Right ventricle myocardium superior (tissue), 1 donor: ENCODE measurements around the gene ZNF83. TPM values are rescaled to one million over a fixed set of nuclear protein-coding genes. Genes with fewer than 3 reads are reported as not detected.
"Not testable (repeated sequence)": the region's sequence is repeated elsewhere in the genome, so short reads cannot be mapped to it uniquely, and the experiment has no call there.

Source experiments
- ATAC-seq: fragments of 200-7000 bp; cut with Tn5 transposase; one replicate; pipeline ENCODE4 v1.9.1; 2020; ENCODE audit warnings: mild to moderate bottlenecking; ENCODE audit not compliant: poor library complexity
- DNase-seq: peaks from one replicate; pipeline ENCODE4 v3.0.0-alpha.2; 2020
- intact Hi-C: fragments of 100-400 bp; cut with DNase I; formaldehyde crosslinking; loops from one replicate; pipeline ENCODE4 v1.11.2; 2022
- long read RNA-seq: library from polyadenylated mRNA; unstranded; transcript quantifications from one replicate; pipeline ENCODE4 v2.0.0, GENCODE V29; 2021
- total RNA-seq: library from RNA; stranded (reverse); fragmentation: NEBNext Ultra II Directional; extraction: Animal tissue kit (Norgen Biotek cat#: 25700); gene quantifications from one replicate; pipeline ENCODE4 v1.2.1, GENCODE V29; 2021
- donor health status: DM: no; HTN: yes; CAD: no; lungs with severe emphysema.

The ZNF83 gene
- 15.6 TPM for total RNA-seq
- long read RNA-seq, partial matches to known transcripts = 0 of 10 reads
- long read RNA-seq, other reads (novel, unspliced or antisense) = 6 of 10 reads

- intact Hi-C loops = no loop called here
- ATAC-seq = peak; percentile 100
- peak; percentile 98 for DNase-seq
These were observed at the start of gene ZNF83 for GRCh38 chr19:52637718-52638585. Gene ZNF83 (minus strand): TSS chr19:52638355.

- ATAC-seq = no peak
- DNase-seq = no peak
- intact Hi-C loops = no loop called here
These were observed 49.5 kb upstream of the ZNF83 start for GRCh38 chr19:52687684-52688083.

GRCh38 chr19:52685811-52686210 is 47.7 kb upstream of the ZNF83 start:
- intact Hi-C loops = no loop called here
- no peak for ATAC-seq
- no peak for DNase-seq

GRCh38 chr19:52681216-52681615 is 43.1 kb upstream of the ZNF83 start:
- intact Hi-C loops, ATAC-seq, DNase-seq: not testable (repeated sequence)

GRCh38 chr19:52679598-52679997 is 41.4 kb upstream of the ZNF83 start:
- ATAC-seq = no peak
- intact Hi-C loops = no loop called here

GRCh38 chr19:52675239-52675638 is 37.1 kb upstream of the ZNF83 start:
- DNase-seq, ATAC-seq, intact Hi-C loops: not testable (repeated sequence)

More at GRCh38 chr19:52679598-52679997, 41.4 kb upstream of the ZNF83 start:
- DNase-seq = no peak

- ATAC-seq = no peak
- intact Hi-C loops = no loop called here
- DNase-seq = no peak
These were observed 34.9 kb upstream of the ZNF83 start for GRCh38 chr19:52673014-52673413.

- ATAC-seq (no peak), DNase-seq (no peak)
- intact Hi-C loops = no loop called here
These were observed 31.9 kb upstream of the ZNF83 start for GRCh38 chr19:52670046-52670445.

GRCh38 chr19:52669586-52669985 is 31.4 kb upstream of the ZNF83 start:
- no peak for ATAC-seq
- intact Hi-C loops = no loop called here
- DNase-seq = no peak

- no peak for ATAC-seq
- no peak for DNase-seq
- intact Hi-C loops = no loop called here
These were observed 29.8 kb upstream of the ZNF83 start for GRCh38 chr19:52667972-52668371.

GRCh38 chr19:52666506-52666905 is 28.4 kb upstream of the ZNF83 start:
- ATAC-seq = no peak
- intact Hi-C loops = no loop called here
- DNase-seq = no peak

GRCh38 chr19:52665529-52665928 is 27.4 kb upstream of the ZNF83 start:
- ATAC-seq (no peak), DNase-seq (no peak)
- intact Hi-C loops = no loop called here

- intact Hi-C loops = no loop called here
- ATAC-seq = no peak
These were observed 26.9 kb upstream of the ZNF83 start for GRCh38 chr19:52665027-52665426.

GRCh38 chr19:52664461-52664860 is 26.3 kb upstream of the ZNF83 start:
- no peak for DNase-seq
- intact Hi-C loops = no loop called here
- ATAC-seq = no peak

More at GRCh38 chr19:52665027-52665426, 26.9 kb upstream of the ZNF83 start:
- DNase-seq = no peak

GRCh38 chr19:52662631-52663030 is 24.5 kb upstream of the ZNF83 start:
- ATAC-seq = no peak

GRCh38 chr19:52660981-52661380 is 22.8 kb upstream of the ZNF83 start:
- no peak for DNase-seq
- intact Hi-C loops = no loop called here
- no peak for ATAC-seq

More at GRCh38 chr19:52662631-52663030, 24.5 kb upstream of the ZNF83 start:
- intact Hi-C loops = no loop called here
- no peak for DNase-seq

GRCh38 chr19:52659013-52659412 is 20.9 kb upstream of the ZNF83 start:
- intact Hi-C loops = no loop called here
- DNase-seq (no peak), ATAC-seq (no peak)

GRCh38 chr19:52658595-52658994 is 20.4 kb upstream of the ZNF83 start:
- intact Hi-C loops = no loop called here
- no peak for ATAC-seq
- DNase-seq = no peak

- DNase-seq (no peak), ATAC-seq (no peak)
- intact Hi-C loops = no loop called here
These were observed 15.0 kb upstream of the ZNF83 start for GRCh38 chr19:52653161-52653560.

GRCh38 chr19:52651956-52652355 is 13.8 kb upstream of the ZNF83 start:
- intact Hi-C loops = no loop called here
- no peak for DNase-seq
- no peak for ATAC-seq
